Activated naive CD4-positive, alpha-beta T cell treated with anti-CD3 and anti-CD28 coated beads, Interleukin-2, amount 10 ng/mL, durations not matched to agents 5 hours and 36 hours (primary cell): ENCODE results near the gene PHTF2. TPM values are rescaled to one million over a fixed set of nuclear protein-coding genes. Genes with fewer than 3 reads are reported as not detected.

Experiments used
- total RNA-seq, 2 experiments: library from RNA; stranded (reverse); gene quantifications; one replicate each; pipeline ENCODE4 v1.2.3, GENCODE V29; 2021

The PHTF2 gene
- total RNA-seq, result 10 to 100 TPM; 36.4 to 38.1 TPM

GRCh38 chr7:77798394-77799077 is at the start of gene PHTF2, which contains the start of gene TMEM60:
TSS of gene PHTF2 (plus strand) at chr7:77798773.
TSS of gene TMEM60 (minus strand) at chr7:77798434. CDS start at chr7:77794373, 4,061 bp downstream.

Other genes starting within 250 kb of the PHTF2 start
- 10 to 100 TPM; 24.9 to 29.2 TPM for gene RSBN1L, start 102.3 kb upstream of the PHTF2 start, total RNA-seq
- gene TMEM60, start 339 bp upstream of the PHTF2 start, total RNA-seq, result 10 to 100 TPM; 19.1 to 20.0 TPM